IMR-90 (cell line): ENCODE measurements around the gene CEP20. TPM values are rescaled to one million over a fixed set of nuclear protein-coding genes. Genes with fewer than 3 reads are reported as not detected.

Source experiments
- ATAC-seq: fragments of 200-7000 bp; cut with Tn5 transposase; 2 replicates; pipeline ENCODE4 v1.9.1; 2020; ENCODE audit warnings: low read depth, mild to moderate bottlenecking, moderate library complexity
- BruUV-seq: library from RNA; stranded (reverse); fragments of 400-500 nt; replicated peaks from 2 replicates; lab custom pipeline; 2021; lab: Mats Ljungman, UMichigan
- CTCF ChIA-PET: fragments of 300-600 bp; formaldehyde crosslinking; extraction: SDS; loops from one replicate; lab custom pipeline; 2021; ENCODE audit warnings: antibody characterized with exemption; lab: Yijun Ruan, JAX
- POLR2A ChIA-PET: fragments of 300-600 bp; sonication (Branson Sonifier 250); formaldehyde crosslinking; loops from one replicate; lab custom pipeline; 2022; ENCODE audit warnings: antibody characterized with exemption; ENCODE audit not compliant: unreplicated experiment; lab: Charles Lee
- DNase-seq: peaks from one replicate; pipeline ENCODE4 v3.0.0; 2013
- H2AFZ ChIP-seq: replicated peaks from 2 replicates; pipeline ENCODE3; 2013; ENCODE audit warnings: low read length, mild to moderate bottlenecking; ENCODE audit not compliant: poor library complexity
- H2AK5ac ChIP-seq: 2 replicates; pipeline ENCODE4 v1.6.1; 2013; ENCODE audit warnings: low read depth, low read length, inconsistent platforms
- H2AK9ac ChIP-seq: replicated peaks from 2 replicates; pipeline ENCODE3; 2013; ENCODE audit warnings: mild to moderate bottlenecking, low read depth, low read length, moderate library complexity; ENCODE audit not compliant: poor library complexity
- H2BK120ac ChIP-seq: 2 replicates; pipeline ENCODE4 v1.6.1; 2013; ENCODE audit warnings: low read depth, low read length, inconsistent platforms
- H2BK15ac ChIP-seq: 3 replicates; pipeline ENCODE4 v1.6.1; 2013; ENCODE audit warnings: low read depth, low read length, inconsistent platforms
- H2BK20ac ChIP-seq: 2 replicates; pipeline ENCODE4 v1.6.1; 2013; ENCODE audit warnings: low read depth, mild to moderate bottlenecking, inconsistent platforms, low read length, moderate library complexity
- H2BK5ac ChIP-seq: 2 replicates; pipeline ENCODE4 v1.6.1; 2013; ENCODE audit warnings: mild to moderate bottlenecking, low read depth, low read length, inconsistent platforms; ENCODE audit not compliant: poor library complexity, severe bottlenecking
- H3K14ac ChIP-seq: replicated peaks from 2 replicates; pipeline ENCODE4 v1.6.1; 2013; ENCODE audit warnings: low read depth, low read length, inconsistent platforms
- H3K18ac ChIP-seq: 2 replicates; pipeline ENCODE4 v1.6.1; 2013; ENCODE audit warnings: low read depth, low read length, control low read depth
- H3K23ac ChIP-seq: 2 replicates; pipeline ENCODE4 v1.6.1; 2013; ENCODE audit warnings: low read depth, low read length, inconsistent platforms
- H3K27ac ChIP-seq: 2 replicates; pipeline ENCODE4 v1.5.1; 2013; ENCODE audit warnings: mild to moderate bottlenecking, control low read depth, low read length; ENCODE audit not compliant: insufficient read depth
- H3K27me3 ChIP-seq: 2 replicates; pipeline ENCODE4 v1.6.1; 2013; ENCODE audit warnings: low read length; ENCODE audit not compliant: control insufficient read depth, insufficient read depth
- H3K36me3 ChIP-seq: 2 replicates; pipeline ENCODE4 v1.6.1; 2013; ENCODE audit warnings: low read length, mixed read lengths; ENCODE audit not compliant: control insufficient read depth, insufficient read depth
- H3K4ac ChIP-seq: 2 replicates; pipeline ENCODE4 v1.6.1; 2013; ENCODE audit warnings: low read depth, low read length, inconsistent platforms
- H3K4me1 ChIP-seq: 2 replicates; pipeline ENCODE4 v1.6.1; 2013; ENCODE audit warnings: low read length, mixed read lengths; ENCODE audit not compliant: control insufficient read depth, insufficient read depth
- H3K4me2 ChIP-seq: 2 replicates; pipeline ENCODE4 v1.6.1; 2013; ENCODE audit warnings: low read depth, mild to moderate bottlenecking, control low read depth, low read length, moderate library complexity
- H3K4me3 ChIP-seq: 2 replicates; pipeline ENCODE4 v1.5.1; 2013; ENCODE audit warnings: low read depth, mild to moderate bottlenecking, control low read depth, low read length, moderate library complexity; ENCODE audit not compliant: insufficient read depth
- H3K56ac ChIP-seq: 2 replicates; pipeline ENCODE4 v1.6.1; 2013; ENCODE audit warnings: low read length, inconsistent platforms; ENCODE audit not compliant: insufficient read depth; ENCODE audit errors: extremely low read depth
- H3K79me1 ChIP-seq, 2 experiments: 2 replicates each; pipeline ENCODE4 v1.6.1; 2013; ENCODE audit warnings: low read length in 2 of 2, inconsistent platforms in 1 of 2, low read depth in 1 of 2
- H3K9ac ChIP-seq: 2 replicates; pipeline ENCODE4 v1.6.1; 2013; ENCODE audit warnings: low read depth, low read length, control low read depth
- H3K9me1 ChIP-seq: 2 replicates; pipeline ENCODE4 v1.6.1; 2013; ENCODE audit warnings: low read length, inconsistent platforms; ENCODE audit not compliant: insufficient read depth
- H3K9me3 ChIP-seq: 2 replicates; pipeline ENCODE4 v1.6.1; 2013; ENCODE audit warnings: low read length; ENCODE audit not compliant: control insufficient read depth, insufficient read depth
- H4K20me1 ChIP-seq: 2 replicates; pipeline ENCODE4 v1.6.1; 2013; ENCODE audit warnings: low read length, inconsistent platforms; ENCODE audit not compliant: insufficient read depth
- H4K5ac ChIP-seq: 2 replicates; pipeline ENCODE4 v1.6.1; 2013; ENCODE audit warnings: mild to moderate bottlenecking, low read depth, low read length, control low read depth
- H4K8ac ChIP-seq, 2 experiments: 2 replicates each; pipeline ENCODE4 v1.6.1; 2013; ENCODE audit warnings: low read depth in 2 of 2, low read length in 2 of 2, control low read depth in 1 of 2, inconsistent platforms in 1 of 2
- H4K91ac ChIP-seq: 2 replicates; pipeline ENCODE4 v1.6.1; 2013; ENCODE audit warnings: low read depth, low read length, inconsistent platforms; ENCODE audit not compliant: insufficient read depth
- CEBPB ChIP-seq: IDR thresholded peaks from 2 replicates; pipeline ENCODE4 v1.6.1; 2012; ENCODE audit warnings: low read depth, low read length, improper control_type of control experiment
- CHD1 ChIP-seq: IDR thresholded peaks from 2 replicates; pipeline ENCODE4 v1.6.1; 2012; ENCODE audit warnings: low read depth, low read length, improper control_type of control experiment
- RFX5 ChIP-seq: IDR thresholded peaks from 2 replicates; pipeline ENCODE4 v1.8.0; 2012; ENCODE audit warnings: low read depth, mild to moderate bottlenecking, low read length, moderate library complexity
- SMC3 ChIP-seq: fragments of 150-350 bp; IDR thresholded peaks from 2 replicates; pipeline ENCODE4 v1.6.1; 2016; ENCODE audit warnings: low read depth, mild to moderate bottlenecking, antibody characterized with exemption, low read length, moderate library complexity
- WGBS, 2 experiments: methylation state at CpG; one replicate each; pipeline versions ENCODE4 v1.1.5 to v1.1.7; 2013; ENCODE audit warnings: missing lambda C conversion rate in 2 of 2; ENCODE audit not compliant: insufficient read length in 1 of 2; ENCODE audit errors: extremely low coverage in 2 of 2; 5-methylcytosine and 5-hydroxymethylcytosine counted together
- dilution Hi-C: fragments of 300-500 bp; cut with HindIII; formaldehyde crosslinking; loops from one replicate; pipeline ENCODE4 v1.14.3; 2018; ENCODE audit warnings: low sequenced_read_pairs; ENCODE audit not compliant: unreplicated experiment
- in situ Hi-C: fragments of 300-500 bp; cut with MboI; formaldehyde crosslinking; loops from 3 replicates; pipeline ENCODE4 v1.14.3; 2019; ENCODE audit warnings: low sequenced_read_pairs, inconsistent platforms, mixed read lengths
- intact Hi-C: fragments of 100-400 bp; cut with micrococcal nuclease; formaldehyde crosslinking; loops from 2 replicates; pipeline ENCODE4 v1.10.0; 2022
- polyA plus RNA-seq, 3 experiments: library from polyadenylated mRNA; depleted of rRNA; stranded (reverse); fragments of >200 nt; gene quantifications; 2 replicates each; pipeline ENCODE4 v1.2.3, GENCODE V29; 2012; ENCODE audit warnings: low replicate concordance in 1 of 3
- total RNA-seq: library from RNA; depleted of rRNA; stranded (reverse); fragments of >200 nt; gene quantifications from 2 replicates; pipeline ENCODE4 v1.2.3, GENCODE V29; 2012

CEP20 gene
- total and polyA plus RNA-seq, 2 of the 4 experiments (the other 2 are of a cell fraction), result 28.8 to 40.1 TPM

DNA sequence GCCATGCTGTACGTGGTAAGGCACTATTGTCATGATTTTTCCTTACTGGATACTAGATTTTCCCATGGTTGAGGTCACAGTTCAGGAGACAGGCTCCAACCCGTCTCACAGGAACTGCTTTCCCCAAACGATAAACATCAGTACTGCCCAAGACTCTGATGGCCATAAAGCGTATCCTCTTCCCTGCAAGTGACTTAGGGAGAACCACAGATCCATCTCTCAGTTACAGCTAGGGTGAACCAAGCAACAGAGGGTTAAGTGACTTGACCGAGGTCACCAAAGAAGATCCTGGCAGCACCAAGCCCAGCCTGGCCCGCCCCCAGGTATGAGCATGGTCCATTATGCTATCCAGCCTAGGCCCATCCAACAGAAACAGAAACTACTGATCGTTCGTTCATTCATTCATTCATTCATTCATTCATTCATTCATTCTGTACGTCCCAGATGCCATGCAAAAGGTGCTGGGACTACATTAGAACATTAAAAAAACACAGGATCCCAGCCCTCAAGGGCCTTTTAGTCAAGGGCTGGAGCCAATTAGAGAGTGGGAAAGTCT is 62.6 kb downstream of the CEP20 start:
- no peak overlapping the region for H2BK120ac ChIP-seq
- no peak overlapping the region for H3K23ac ChIP-seq
- no peak overlapping the region for H3K14ac ChIP-seq
- peaks cover 3% of the 10 kb centered on the region for H3K4me1 ChIP-seq
- no peak overlapping the region for H4K91ac ChIP-seq
- DNase-seq (no peak), ATAC-seq (no peak)
- no peaks in the 10 kb centered on the region for H3K9me3 ChIP-seq
- POLR2A ChIA-PET, result interaction anchor here (0.5 to 0.6 kb wide), 2 partner anchors 21 to 185 kb away, joined by 4 read pairs; no protein-coding TSS in a partner anchor
- no peaks in the 10 kb centered on the region for H3K79me1 ChIP-seq
- no peak overlapping the region for H3K4me3 ChIP-seq
- CTCF ChIA-PET, result no interaction called here
- H4K5ac ChIP-seq, result no peak overlapping the region
- H2AK9ac ChIP-seq, result no peak overlapping the region
- in situ Hi-C loops, result no loop called here
- H2BK5ac ChIP-seq, result no peak overlapping the region
- 100% methylated on average over 1 of the region's 9 CpGs; no CpG with 5 or more reads in 1 of the 2 experiments for WGBS, 2 experiments
- H3K27me3 ChIP-seq, result peaks cover 8% of the 10 kb centered on the region; the same call in 1 of the 2 replicates
- intact Hi-C loops, result no loop called here
- H2AFZ ChIP-seq, result no peak overlapping the region
- no TSS peak for BruUV-seq
- TF ChIP-seq CEBPB (no peak), RFX5 (no peak), SMC3 (no peak), CHD1 (no peak)
- no peak overlapping the region for H2BK20ac ChIP-seq
- H4K20me1 ChIP-seq, result no peaks in the 10 kb centered on the region
- no peak overlapping the region for H3K4ac ChIP-seq
- dilution Hi-C loops, result no loop called here
- H3K18ac ChIP-seq, result no peak overlapping the region
- no peak overlapping the region for H3K56ac ChIP-seq
- H3K36me3 ChIP-seq, result no peaks in the 10 kb centered on the region
- H2AK5ac ChIP-seq, result no peak overlapping the region
- H3K9ac ChIP-seq, result no peak overlapping the region
- no peak overlapping the region for H3K4me2 ChIP-seq
- no peaks in the 10 kb centered on the region for H3K9me1 ChIP-seq
- H3K27ac ChIP-seq, result no peak overlapping the region
- H2BK15ac ChIP-seq, result no peak overlapping the region
- no peak overlapping the region for H4K8ac ChIP-seq
